LoVo (cell line): ENCODE results near the gene COPZ1.
"Not testable (repeated sequence)": the region's sequence is repeated elsewhere in the genome, so short reads cannot be mapped to it uniquely, and the experiment has no call there.

ENCODE experiments used
- DNase-seq: peaks from one replicate; pipeline ENCODE4 v3.0.0-alpha.2; 2016; ENCODE audit warnings: low spot score

COPZ1 gene

DNA sequence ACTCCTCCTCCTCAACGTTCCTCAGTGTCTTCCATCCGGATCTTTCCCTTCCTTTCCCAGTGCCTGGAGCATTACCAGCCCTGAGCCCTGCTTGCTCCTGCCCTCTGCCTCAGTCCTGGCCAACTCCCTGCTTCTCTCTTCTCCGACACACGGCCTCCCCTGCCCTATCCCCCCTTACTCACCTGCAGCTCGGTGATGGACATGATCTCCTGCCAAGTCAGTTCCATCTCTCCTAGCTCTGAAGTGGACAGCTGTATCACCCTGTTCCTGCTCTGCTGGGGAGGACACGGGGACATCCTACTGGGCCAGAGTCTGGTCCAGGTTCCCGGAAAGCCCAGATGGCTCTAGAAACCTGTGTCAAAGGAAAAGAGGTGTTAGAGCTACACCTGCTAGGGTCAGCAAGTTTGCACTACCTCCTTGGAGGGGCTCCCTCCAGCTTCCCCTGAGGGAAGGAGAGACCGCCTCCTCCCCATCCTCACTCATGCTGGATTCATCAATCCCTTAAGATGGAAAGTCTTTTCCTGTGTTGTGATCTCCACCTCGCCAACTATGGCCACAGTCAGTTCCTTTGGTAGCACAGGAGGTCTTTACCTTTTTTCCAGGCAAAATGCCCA is 29.9 kb upstream of the COPZ1 start:
- no peak for DNase-seq

DNA sequence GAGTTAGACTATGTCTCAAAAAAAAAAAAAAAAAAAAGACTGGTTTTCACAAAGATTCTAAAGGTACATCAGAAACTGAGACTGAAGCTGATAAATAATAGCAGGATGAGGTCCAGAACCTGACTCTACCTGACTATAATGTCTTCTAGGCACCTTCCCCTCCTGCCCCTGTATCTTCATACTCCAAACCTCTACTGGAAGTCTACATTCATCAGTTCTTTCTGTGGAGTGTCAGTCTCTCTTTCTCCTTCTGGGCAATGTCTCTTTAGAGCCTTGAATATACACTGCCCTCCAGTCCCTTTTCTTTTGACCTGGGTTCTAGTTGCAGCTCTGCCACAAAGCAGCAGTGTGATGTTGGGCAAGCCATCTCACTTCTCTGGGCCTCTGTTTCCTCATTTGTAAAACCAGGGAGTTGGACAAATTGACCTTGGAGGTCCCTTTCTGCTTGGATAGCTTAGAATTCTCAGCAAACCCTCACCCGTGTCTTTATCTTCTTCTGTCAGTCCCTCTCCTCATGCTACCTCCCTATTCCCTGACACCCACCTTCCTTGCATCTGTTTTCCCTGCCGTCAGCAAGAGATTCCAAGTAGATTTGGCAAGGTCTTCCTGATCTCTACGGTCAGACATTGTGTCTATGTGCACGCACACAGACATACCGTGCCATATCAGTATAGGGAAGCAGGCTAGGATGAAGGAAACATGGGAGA is 28.4 kb upstream of the COPZ1 start:
- DNase-seq: no peak

DNA sequence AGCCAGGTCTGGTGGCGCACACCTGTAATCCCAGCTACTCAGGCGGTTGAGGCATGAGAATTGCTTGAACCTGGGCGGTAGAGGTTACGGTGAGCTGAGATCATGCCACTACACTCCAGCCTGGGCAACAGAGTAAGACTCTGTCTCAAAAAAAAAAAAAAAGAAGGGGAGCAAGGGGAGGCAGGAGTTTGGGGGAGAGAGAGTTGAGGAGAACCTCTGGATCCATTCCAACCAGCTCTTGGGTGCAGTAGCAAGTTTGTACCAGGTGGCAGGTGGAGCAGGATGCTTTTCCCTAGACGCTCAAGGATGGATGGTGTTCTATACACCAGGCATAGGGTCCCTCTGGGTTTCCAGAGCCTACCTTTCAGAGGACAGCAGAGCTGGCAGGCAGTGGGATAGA is 26.0 kb upstream of the COPZ1 start:
- no peak for DNase-seq

DNA sequence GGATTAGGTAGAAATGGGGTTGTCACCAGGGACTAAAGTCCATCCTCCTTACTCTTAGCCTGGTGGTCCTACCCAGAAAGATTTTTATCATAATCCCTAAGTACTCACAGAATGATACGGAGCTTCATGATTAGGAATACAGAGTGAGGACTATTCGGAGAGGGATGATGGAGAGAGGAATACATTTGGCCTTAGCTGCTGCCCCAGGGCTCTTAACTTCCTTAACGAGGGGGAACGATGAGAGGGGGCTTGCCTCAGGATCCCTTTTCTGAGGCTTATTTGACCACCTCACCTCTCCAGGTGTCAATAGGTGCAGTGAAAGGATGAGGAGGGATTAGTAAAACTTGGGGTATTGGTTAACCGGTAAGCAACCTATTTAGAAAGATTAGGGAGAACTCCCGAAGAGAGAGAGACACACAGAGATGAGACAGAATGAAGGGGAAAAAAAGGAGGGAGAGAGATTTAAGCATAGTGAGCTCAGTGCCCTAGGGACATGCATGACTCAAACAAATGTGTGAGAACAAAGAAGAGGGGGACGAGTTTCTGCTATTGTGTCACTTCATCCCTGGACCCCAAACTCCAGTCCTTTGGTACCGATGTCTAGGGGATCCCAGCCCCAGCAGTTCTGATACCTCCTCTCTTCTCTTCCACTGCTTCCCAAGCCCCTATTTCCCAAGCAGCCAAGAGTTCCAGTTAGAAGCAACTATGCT is 25.3 kb upstream of the COPZ1 start:
- DNase-seq: no peak

DNA sequence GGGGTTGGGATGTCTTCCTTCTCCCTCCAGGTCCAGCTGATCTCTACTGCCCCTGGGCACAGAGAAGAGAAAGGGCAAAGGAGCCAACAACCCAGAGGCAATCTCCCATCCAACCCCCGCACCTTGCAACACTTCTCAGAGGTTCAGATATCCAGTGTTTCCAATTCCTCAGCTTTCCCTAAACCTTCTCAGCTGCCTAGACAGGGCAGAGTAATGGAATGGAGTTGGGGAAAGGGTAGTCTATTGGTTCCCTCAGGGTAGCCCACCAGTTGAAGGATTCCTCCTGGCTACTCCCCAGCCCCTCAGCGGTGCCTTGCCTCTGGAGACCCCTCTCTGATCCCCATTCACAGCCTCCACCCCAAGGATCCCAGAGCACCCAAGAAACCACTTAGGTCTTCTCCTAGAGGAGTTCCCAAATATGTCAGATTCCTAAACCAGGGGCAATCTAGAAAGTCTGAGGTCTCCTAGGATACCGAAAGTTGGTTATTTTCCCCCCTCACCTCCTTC is 24.7 kb upstream of the COPZ1 start:
- DNase-seq: no peak

DNA sequence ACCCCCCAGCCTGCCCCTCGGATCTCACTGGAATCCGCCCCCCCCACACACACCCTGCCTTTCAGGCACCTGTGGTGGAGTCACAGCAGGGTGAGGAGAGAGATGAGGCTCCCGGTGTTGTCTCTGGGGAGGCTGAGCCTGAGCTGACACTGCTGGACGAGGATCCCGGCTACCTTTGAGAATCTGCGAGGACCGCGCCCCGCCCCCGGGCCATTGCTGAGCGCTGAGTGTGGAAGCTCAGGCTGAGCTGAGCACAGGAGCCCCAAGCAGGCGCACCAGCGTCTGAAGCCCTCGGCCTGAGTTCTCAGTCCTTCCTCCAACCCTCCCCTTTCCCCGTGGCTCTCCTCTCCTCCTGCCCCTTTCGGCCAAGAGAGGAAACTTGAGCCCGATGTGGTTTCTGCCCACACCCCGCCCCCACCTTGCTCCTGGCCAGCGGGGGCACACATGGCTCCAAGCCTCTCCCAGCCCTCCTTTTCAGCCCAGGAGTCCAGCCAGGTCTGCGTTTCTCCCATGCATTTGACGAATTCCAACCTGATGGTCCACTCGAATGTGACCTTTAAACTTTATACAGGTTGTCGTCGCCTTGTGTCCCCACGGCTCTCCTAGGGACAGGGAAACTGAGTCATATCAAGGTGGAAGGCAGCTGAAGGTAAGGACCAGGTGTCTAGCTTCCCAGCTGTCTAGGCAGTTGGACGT is 24.1 kb upstream of the COPZ1 start, which contains the start of gene NFE2:
NFE2 (minus strand) TSS at position 284 of the 696 bp plus-strand sequence. CDS start 5,767 bp downstream, outside the sequence.
- peak; percentile 76 for DNase-seq

DNA sequence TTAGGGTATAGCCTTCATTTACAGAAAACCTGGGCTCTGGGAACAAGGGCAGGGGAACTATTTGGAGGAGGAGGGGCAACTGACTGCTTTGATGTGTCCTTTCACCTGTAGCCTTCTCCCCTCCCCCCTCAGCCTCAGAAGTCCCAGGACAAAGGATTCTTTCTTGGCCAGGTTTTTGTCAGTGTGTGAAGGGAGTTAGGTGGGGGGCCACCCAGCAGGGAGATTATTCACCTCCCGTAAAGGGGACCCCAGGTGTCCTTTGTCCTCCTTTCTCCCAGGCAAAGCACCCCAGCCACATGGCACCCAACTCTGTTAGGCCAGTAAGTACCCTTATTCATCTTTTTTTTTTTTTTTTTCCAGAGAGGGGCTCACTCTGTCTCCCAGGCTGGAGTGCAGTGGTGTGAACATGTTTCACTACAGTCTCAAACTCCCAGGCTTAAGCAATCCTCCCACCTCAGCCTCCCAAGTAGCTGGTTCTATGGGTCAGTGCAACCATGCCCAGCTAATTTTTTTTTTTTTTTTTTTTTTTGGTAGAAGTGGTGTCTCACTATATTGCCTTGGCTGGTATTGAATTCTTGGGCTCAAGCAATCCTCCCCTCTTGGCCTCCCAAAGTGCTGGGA is 23.4 kb upstream of the COPZ1 start:
- no peak for DNase-seq

DNA sequence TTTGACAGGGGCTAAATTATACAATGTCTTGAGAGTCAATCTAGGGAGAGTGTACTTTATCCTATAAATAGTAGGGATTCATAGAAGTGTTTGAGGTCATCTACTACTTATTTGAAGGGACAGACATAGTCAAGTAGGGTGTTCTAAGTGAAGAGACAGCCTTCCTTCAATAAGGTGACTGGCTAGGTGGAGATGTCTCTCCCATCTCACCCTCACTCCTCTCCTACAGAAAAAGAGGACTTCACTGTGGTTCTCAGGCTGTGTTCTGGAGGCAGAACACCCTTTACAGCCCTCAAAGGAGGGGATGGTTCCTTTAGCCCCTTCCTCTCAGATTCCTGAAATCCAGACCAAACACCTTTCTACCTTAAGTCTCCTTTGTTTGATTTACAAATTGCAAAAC is 21.3 kb upstream of the COPZ1 start:
- no peak for DNase-seq

DNA sequence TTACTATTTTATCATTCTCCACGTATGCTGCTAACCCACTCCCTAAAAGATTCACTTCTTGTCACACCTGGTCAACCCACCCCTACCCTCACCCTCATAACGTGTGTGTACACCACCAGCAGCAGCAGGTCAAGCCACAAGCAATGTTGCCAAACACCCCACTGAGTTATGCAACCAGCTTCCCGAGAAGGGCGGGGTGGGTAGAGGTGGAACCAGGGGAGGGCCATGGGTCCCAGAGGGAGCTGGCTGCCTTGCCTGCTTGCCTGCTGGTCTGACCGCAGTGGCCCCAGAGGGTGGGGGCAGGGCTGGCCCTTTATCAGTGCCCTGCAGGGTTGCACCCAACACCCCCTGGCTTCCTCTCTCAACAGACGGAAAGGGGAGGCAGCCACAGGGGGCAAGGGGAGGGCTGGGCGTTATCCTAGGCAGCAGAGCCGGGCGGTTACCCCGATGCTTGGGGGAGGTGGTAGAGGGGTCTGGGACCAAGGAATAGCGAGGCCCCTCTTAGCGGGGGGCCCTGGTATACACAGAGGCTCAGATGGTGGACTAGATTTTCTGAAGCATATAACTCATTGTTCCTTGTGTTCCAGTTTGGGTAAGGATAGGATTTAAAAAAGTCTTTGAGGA is 20.6 kb upstream of the COPZ1 start:
- peak; percentile 64 for DNase-seq

DNA sequence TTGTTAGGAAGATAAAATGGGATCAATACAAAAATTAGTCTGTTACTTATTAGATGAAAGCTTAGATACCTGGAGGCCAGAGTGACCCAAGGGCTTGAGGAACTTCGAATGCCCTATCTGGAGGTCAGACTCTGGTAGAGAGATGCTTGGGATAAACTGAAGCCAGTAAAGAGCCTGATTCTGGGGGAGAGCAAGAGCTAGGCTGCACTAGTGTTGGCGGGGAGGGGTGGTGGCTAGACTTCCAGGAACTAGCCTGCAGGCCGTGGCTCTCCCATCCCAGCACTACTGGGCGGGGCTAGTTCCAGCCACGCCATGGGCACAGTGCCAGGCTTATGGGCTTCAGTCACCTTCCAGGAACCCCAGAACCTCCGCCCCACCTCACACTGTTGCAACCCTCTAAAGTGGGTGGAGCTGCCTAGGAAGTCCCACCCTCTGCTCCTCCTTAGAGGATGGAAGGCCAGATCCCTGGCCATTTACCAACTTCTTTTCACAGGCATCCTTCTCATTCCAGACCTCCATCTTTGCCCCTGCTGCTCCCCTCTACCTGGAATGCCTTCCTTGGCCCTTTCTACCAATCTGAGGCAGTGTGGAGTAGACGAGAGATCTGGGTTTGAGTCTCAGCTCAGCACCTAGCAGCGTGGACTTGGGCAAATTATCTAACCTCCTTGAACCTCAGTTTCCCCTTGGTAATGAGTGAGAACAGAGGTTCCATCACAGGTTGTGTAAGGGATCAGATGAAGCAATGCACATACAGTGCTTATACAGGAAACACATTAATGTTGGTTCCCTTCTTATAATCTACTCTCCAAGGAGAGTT is 17.8 kb upstream of the COPZ1 start:
- DNase-seq: peak; percentile 99

DNA sequence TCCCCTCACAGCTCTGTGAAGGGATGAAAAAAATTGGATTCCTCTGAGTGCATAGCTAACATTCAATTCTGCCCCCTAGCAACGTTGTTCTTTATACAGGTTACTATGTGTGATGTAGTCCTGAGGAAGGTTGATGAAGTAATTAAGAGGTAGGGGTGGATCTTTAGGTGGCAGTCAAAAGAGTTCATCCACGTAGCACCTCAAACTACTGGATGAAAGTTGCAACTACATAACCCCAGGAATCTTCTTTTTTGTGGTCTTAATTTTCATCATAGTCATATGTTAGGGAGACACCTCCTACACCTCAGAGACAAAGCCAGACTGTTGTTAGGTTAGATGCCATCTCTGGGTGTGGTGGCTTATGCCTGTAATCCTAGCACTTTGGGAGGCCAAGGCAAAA is 13.9 kb upstream of the COPZ1 start:
- DNase-seq: no peak

DNA sequence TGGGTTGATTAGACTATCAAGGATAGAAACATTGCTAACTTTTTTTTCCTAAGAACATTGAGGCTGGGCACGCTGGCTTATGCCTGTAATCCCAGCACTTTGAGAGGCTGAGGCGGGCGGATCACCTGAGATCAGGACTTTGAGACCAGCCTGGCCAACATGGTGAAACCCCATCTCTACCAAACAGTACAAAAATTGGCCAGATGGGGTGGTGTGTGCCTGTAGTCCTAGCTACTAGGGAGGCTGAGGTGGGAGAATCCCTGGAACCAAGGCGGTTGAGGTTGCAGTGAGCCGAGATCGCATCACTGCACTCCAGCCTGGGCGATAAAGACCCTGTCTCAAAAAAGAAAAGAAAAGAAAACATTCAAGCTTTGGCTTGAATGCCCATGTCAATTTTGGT is 12.6 kb upstream of the COPZ1 start:
- not testable (repeated sequence) for DNase-seq

DNA sequence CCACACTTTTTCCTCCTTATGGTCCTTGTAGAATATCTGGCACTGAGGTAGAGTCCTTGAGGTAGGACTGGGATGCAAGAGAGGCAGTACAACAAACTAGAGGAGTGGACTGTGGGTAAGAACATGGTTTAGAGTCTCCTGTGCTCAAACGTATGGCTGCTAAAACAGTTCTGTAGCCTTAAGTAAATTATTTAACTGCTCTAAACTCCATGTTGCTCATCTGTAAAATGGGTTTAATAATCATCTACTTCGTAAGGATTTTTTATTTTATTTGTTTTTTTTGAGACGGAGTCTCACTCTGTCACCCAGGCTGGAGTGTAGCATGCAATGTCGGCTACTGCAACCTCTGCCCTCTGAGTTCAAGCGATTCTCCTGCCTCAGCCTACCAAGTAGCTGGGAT is 3.6 kb upstream of the COPZ1 start:
- DNase-seq: no peak

DNA sequence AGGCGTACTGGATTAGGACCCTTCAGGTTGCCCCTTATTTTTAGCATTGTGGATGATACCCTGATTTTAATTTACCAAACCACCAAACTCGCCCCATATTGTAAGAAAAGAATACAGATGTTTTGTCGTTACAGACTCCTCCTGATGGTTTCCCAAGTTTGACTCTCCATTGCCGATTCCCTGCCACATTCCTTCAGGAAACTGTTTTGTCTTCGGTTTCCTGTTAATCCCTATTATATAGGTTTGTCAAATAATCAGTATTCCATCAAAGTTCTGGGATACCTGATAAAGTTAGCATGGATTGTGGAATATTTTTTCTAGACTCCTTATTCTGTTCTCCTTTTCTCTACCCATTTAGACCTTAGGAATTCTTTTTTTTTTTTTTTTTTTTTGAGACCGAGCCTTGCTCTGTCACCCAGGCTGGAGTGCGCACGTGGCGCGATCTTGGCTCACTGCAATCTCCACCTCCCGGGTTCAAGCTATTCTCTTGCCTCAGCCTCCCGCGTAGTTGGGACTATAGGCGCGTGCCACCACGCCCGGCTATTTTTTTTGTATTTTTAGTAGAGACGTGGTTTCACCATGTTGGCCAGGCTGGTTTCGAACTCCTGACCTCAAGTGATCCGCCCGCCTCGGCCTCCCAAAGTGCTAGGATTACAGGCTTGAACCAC is 645 bp downstream of the COPZ1 start:
- not testable (repeated sequence) for DNase-seq

DNA sequence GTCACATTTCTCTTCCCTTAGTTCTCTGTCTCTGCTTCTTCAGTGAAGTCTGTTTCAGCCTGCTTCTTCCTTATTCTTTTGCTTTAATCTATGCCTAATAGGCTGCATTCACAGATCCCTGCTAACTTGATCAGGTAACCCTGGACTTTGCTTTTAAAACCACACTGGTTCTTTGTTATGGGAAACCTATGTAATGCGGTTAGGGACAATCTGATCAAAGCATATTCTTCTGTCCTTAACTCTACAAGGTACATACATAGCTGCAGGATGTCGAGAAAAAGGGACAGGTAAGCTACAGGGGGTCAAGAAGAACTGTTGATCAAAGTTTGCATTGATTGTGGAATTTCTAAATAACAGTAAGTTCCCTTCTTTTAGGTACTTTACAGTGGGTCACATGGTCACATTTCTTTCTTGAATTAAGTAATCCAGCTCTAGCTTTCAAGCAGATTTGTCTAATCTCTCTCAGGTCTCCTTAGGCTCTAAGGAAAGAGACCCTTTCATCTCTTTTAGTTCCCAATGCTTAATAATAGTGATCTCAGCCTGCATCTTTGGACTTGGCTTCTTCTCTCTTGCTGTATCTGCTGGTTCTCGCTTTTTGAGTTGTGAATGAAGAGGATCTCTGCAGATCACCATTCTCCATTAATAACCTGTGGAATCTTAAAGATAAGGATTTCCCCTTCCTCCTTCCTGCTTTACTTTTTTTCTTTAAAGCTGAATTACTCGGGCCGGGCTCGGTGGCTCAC is 3.8 kb downstream of the COPZ1 start:
- DNase-seq: no peak

DNA sequence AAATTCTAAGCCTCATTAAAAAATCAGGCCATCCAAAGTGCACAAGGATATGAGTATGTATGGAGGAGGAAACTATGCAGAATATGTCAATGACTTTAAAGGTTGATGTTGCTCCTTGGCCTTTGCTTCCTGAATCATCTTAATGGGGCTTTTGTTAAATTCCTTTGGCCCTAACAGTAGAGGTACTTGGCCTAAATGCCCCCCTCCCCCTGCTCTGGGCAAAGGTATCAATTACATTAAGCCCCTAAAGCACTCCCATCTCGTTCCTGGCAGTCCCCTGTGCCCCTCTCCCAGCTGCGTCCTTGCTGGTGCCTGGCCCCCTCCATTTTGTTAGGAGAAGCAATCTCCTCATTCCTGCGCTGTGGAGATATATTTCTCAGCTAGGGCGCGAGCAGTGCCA is 4.8 kb downstream of the COPZ1 start:
- no peak for DNase-seq

DNA sequence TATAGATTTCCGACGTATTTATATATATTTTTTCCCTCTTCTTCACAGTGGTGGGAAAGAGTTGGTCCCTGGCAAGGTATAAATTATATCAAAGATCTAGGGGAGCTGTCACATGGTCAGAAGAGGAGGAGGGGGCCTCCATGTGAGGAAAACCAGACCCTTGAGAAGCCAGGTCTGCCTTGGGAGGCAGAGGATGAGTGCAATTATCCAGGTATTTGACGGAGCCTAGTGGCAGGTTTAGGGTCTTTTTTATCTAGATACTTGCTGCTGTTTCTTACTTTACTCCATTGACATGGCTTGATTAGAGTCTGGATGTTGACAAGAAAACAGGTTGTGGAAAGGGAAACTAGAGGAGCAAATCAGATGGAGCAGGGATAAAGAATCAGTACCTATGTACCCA is 5.5 kb downstream of the COPZ1 start:
- no peak for DNase-seq

DNA sequence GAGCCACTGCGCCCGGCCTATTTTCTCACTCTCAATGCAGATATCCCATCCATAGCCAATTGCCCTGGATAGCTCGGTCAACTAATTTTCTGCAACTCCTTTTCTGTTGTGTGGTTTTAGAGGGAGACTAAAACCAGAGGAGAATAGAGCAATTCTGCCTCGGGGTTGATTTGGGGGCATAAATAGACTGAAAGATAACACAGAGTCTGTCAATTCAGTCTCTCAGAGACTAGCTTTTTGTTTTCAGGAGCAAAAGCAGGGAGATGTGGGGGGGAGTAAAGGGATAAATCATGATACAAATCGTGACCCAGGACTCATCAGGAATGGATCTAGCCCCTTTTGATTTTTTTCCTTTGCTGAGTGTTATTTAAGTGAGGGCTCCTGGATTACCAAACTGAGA is 6.5 kb downstream of the COPZ1 start:
- DNase-seq: no peak

DNA sequence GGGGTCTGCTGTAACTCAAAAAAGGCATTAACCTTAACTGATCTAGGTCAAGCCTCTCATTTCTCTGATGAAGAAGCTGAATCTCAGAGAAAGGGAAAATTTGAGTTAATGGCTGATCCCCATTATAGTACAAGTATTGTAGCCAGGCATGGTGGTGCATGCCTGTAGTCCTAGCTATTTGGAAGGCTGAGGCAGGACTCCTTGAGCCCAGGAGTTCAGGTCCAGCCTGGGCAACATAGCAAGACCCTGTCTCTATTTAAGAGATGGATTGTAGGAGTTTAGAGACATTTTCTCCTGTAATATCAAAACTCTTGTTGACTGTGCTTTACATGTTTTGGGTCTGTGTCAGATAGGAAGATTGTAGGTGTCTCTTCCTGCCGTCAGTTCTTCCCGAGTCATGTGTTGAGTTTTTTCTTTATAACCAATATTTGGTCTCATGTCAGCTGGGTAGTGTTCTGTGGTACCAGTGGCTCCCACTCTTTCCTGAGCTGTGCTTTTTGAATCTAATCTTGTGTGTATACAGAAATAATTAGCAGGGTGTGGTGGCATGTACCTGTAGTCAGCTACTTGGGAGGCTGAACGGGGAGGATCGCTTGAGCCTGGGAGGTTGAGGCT is 8.6 kb downstream of the COPZ1 start:
- DNase-seq: no peak
